GM18858 (cell line): Measurements from ENCODE around the gene RFTN2.
"Not testable (repeated sequence)": the region's sequence is repeated elsewhere in the genome, so short reads cannot be mapped to it uniquely, and the experiment has no call there.

ENCODE experiments used
- ATAC-seq: cut with Tn5 transposase; IDR thresholded peaks from one replicate; pipeline ENCODE4 v1.9.1; 2021; ENCODE audit not compliant: unreplicated experiment

RFTN2 gene

DNA sequence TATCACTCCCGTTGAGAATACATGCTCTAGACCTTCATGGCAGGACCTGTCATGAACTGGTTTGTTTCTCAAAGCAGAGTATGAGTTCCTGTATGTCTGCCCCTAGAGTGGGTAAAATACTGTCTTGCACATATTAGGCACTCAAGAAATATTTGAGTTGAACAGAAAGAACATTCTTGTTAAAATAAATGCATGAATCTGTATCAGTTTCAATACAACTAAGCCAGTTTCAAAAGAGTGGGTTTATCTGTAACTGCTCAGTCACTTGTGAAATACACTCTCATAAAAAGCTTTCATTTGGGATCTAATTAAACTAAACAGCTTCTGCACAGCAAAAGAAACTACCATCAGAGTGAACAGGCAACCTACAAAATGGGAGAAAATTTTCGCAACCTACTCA, 69.2 kb downstream of the RFTN2 start:
- peak; percentile 93 for ATAC-seq

DNA sequence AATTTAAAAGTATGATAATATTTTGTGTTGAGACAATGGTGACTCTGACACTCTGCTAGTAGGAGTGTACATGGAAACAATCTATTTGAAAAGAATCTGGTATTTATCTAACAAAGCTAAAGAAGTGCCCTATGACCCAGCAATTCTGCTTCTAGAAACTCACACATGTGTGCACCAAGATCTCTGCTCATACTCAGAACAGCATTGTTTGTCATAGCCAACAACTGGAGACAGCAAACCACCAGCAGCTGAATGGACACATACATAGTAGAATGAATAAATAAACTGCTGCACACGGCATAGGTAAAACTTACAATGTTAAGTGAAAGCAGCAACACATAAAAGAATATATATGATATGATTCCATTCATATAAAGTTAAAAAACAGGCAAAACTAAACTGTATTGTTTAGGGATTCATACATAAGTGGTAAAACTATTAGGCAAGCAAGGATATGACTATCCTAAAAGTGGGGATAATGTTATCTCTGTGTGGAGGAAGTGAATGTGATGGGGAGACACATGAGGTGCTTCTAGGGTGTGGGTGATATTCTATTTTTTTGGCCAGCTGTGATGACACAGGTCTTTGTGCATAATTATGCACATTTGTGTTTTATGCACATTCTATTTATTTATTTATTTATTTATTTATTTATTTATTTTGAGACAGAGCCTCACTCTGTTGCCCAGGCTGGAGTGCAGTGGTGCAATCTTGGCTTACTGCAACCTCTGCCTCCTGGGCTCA, 71.1 kb downstream of the RFTN2 start:
- no peak for ATAC-seq

DNA sequence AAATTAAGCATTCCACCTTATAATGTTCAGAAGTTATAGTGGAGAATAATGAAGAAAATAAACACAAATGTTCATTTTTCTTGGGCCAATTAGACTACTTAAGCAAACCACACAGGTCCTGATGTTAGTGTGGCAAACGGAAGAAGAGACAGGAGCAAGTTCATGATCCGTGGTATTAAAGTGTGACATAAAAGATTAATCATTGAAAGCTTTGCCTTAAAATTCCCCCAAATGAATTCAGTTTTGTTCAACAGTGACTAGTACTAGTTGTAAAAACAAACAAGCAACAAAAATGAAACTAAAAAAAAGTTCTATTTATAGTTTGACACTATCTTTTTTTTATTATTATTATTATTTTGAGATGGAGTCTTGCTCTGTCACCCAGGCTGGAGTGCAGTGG, 73.7 kb downstream of the RFTN2 start:
- ATAC-seq: no peak

DNA sequence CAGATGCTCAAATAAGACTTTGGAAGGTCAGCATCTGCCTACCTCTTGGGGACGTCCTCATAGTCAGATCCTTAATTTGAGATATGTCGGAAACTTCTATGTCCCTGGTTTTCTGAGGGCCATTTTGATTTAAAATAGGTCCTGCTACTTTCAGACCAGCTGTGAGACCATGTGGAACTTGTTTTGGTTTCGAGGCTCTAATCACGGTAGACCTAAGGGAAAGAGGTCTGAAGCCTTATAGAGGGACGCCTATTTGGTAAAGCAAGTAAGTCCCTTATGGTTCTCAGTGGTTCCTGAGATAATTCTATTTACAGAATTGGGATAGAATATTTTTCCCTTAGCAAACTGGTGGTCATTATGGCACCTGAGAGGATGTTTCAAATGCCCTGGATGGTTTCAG, 75.1 kb downstream of the RFTN2 start:
- ATAC-seq: no peak

GRCh38 chr2:197599285-197599965, 76.0 kb downstream of the RFTN2 start:
- ATAC-seq: peak; percentile 49

DNA sequence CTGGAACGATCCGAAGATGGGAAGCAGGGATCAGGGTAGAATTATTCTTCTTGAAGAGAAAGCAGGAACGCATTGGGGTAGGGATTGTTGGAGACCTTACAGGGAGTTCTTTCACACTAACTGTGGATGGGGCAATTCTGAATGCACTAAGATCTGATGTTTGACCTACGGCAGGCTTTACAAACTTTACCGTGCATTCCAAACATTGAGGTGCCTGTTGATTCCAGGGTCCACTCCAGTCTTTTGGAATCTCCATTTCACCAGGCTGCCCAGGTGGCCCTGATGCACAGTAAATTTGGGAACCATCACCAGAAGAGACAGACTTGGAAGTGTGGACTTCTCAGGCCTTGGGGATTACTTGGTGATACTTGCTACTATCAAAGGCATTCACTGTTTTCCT, 76.9 kb downstream of the RFTN2 start:
- no peak for ATAC-seq

- no peak for ATAC-seq
These were observed 78.2 kb downstream of the RFTN2 start for GRCh38 chr2:197597166-197597565.

DNA sequence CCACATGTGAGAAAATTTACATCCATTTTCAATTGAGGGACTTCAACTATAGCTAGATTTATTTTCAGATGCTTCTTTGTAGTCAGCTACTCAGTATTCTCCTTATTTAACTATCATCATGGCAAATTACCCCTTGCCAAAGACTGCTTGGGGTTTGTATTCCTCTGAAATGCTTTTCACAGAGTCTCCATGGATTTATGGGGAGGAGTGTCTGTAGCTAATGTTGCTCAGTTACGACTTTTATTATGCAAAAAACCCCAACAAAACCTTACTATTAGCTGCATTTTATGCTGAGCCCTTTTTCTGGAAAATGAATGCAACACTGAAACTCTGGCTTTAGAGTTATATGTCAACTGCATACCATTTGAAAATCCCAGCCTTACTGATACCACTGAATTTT, 78.6 kb downstream of the RFTN2 start:
- ATAC-seq: no peak

GRCh38 chr2:197591339-197592072, 83.9 kb downstream of the RFTN2 start:
- no peak for ATAC-seq

DNA sequence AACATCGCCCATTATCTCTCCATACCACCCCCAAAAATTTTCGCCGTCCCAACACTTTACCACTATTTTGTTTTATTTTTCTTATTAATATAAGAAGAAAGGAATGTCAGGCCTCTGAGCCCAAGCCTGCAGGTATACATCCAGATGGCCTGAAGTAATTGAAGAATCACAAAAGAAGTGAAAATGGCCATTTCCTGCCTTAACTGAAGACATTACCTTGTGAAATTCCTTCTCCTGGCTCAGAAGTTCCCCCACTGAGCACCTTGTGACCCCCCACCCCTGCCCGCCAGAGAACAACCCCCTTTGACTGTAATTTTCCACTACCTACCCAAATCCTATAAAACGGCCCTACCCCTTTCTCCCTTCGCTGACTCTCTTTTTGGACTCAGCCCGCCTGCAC, 88.1 kb downstream of the RFTN2 start:
- ATAC-seq: not testable (repeated sequence)

DNA sequence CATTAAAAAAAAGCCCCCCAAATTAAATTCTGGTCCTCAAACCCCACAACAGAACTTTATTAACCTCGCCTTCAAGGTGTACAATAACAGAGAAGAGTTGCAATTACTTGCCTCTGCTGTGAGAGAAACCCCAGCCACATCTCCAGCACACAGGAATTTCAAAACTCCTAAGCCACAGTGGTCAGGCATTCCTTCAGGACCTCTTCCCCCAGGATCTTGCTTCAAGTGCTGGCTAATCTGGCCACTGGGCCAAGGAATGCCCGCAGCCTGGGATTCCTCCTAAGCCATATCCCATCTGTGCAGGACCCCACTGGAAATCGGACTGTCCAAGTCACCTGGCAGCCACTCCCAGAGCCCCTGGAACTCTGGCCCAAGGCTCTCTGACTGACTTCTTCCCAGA, 95.2 kb downstream of the RFTN2 start:
- ATAC-seq: not testable (repeated sequence)

DNA sequence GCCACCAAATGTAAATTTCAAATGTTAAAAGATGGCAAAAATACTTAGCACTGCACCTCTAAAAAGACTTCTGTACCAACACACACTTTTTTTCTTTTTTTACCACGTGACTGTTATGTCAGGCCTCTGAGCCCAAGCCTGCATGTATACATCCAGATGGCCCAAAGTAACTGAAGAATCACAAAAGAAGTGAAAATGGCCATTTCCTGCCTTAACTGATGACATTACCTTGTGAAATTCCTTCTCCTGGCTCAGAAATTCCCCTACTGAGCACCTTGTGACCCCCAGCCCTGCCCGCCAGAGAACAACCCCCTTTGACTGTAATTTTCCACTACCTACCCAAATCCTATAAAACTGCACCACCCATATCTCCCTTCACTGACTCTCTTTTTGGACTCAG, 97.1 kb downstream of the RFTN2 start:
- not testable (repeated sequence) for ATAC-seq

GRCh38 chr2:197577446-197577845, 97.9 kb downstream of the RFTN2 start:
- ATAC-seq: no peak

DNA sequence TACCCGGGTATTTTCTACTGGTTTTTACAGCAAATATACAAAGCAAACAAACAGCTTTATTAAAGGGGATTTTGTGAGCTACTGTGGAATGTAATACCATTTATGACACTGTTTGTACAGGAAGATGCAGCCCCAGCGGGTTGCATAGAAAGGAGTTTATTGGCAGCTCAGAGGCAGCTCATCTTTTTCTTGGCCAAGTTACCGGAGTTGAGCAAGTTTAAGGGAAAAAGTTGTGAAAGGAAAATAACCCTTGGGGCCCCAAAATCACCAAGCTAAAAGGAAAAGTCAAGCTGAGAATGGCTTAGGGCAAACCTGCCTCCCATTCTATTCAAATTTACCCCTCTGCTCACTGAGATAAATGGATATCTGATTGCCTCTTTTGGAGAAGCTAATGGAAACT, 98.8 kb downstream of the RFTN2 start:
- no peak for ATAC-seq

DNA sequence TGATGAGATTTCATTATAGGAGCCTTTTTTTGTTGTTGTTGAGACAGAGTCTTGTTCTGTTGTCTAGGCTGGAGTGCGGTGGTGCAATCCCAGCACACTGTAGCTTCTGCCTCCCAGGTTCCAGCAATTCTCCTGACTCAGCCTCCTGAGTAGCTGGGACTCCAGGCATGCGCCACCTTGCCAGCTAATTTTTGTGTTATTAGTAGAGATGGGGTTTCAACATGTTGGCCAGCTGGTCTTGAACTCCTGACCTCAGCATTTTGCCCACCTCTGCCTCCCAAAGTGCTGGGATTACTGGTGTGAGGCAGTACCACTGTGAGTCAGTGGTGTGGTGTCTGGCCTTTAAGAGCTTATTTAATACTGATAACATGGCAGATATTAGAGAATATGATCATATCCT, 99.4 kb downstream of the RFTN2 start:
- no peak for ATAC-seq

DNA sequence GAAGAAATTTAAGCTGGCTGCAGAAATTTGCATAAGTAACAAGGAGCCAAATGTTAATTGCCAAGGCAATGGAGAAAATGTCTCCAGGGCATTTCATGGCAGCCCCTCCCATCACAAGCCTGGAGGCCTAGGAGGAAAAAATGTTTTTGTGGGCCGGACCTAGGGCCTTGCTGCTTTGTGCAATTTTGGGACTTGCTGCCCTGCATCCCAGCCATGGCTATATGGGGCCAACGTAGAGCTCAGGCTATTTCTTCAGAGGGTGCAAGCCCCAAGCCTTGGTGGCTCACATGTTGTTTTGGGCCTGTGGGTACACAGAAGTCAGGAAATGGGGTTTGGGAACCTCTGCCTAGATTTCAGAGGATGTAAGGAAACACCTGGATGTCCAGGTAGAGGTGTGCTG, 101.8 kb downstream of the RFTN2 start:
- no peak for ATAC-seq

DNA sequence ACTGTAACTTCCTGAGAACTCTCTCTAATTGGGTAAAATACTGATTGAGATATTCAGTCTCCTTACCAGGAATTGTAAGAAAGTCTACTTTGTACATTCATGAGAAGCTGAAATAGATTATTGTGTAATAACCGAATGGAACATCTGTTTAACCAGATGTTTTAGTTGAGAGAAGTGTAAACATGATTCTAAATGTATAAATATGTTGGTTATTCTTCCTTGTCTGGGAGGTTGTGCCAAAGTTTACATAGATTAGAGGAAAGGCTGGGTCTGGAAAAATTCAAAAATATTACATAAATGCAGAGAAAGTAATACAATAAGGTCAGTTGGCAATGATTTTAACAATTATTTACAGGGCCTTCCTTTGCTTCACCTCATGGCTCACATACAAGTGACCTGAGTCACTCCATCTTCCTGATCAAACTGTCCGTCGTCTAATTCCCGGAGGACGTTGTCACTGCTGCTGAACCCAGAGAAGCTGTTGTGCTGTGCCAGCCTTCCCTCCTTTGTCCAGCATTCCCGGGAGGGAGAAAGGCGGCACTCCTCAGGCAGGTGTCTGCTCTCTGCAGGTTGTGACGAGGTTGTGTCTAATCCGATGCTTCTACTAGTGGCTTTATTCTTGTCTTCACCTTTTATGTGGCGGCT, 103.6 kb downstream of the RFTN2 start:
- ATAC-seq: no peak

GRCh38 chr2:197560146-197560665, 115.2 kb downstream of the RFTN2 start:
- ATAC-seq: no peak

GRCh38 chr2:197559681-197560080, 115.7 kb downstream of the RFTN2 start:
- ATAC-seq: no peak

- ATAC-seq: no peak
These were observed 117.0 kb downstream of the RFTN2 start for GRCh38 chr2:197558393-197558792.

DNA sequence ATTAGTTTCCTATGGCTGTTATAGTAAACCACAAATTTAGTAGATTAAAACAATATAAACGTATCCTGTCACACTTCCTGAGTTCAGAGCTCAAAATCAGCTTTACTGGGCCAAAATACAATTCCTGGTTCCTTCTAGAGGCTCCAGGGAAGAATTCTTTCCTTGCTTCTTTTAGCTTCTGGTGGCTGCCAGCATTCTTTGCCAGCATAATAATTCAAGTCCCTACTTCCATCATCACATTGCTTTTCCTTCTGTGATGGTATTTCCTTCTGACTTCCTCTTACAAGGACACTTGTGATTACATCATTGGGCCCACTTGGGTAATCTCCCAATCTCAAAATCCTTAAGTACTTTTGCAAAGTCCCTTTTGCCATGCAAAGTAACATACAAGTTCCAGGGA, 118.9 kb downstream of the RFTN2 start:
- ATAC-seq: no peak
